Measurements from ENCODE around the gene ANGPTL7.

The ANGPTL7 gene

DNA sequence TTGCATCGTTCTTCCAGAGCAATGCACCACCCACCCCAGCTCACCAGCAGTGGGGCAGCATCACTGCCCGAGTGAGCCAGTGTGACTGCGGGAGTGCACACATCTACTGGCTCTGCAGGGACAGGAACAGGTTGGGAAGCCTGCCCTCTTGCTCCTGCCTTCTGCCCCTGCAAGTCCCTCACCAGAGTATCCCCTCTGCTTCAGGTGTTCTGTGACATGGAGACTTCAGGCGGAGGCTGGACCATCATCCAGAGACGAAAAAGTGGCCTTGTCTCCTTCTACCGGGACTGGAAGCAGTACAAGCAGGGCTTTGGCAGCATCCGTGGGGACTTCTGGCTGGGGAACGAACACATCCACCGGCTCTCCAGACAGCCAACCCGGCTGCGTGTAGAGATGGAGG is 4.2 kb downstream of the ANGPTL7 start:
- no peak overlapping the region for H3K9ac ChIP-seq (ENCODE audit: low read length)
- H3K27me3 ChIP-seq (ENCODE audit: control insufficient read depth in 1 of 2, insufficient read depth in 1 of 2, low read length in 2 of 2): no peaks in the 10 kb centered on the region
- no peaks in the 10 kb centered on the region for H3K9me3 ChIP-seq (ENCODE audit: control insufficient read depth, low read length)
- H3K4ac ChIP-seq (ENCODE audit: low read depth in 1 of 2, low read length in 2 of 2): no peak overlapping the region
- peaks cover 45 to 87% of the 10 kb centered on the region in 2 experiments for H3K36me3 ChIP-seq (ENCODE audit: control insufficient read depth in 1 of 2, insufficient read depth in 2 of 2, low read depth in 1 of 2, low read length in 2 of 2)
- H3K4me3 ChIP-seq (ENCODE audit: insufficient read depth in 1 of 2, low read depth in 1 of 2, low read length in 2 of 2): no peak overlapping the region
- H3K4me2 ChIP-seq (ENCODE audit: low read length, poor library complexity, severe bottlenecking): no peak overlapping the region
- peaks cover 4% of the 10 kb centered on the region for H3K4me1 ChIP-seq (ENCODE audit: control insufficient read depth, insufficient read depth, low read depth, low read length)
- no peak overlapping the region for H2AK5ac ChIP-seq (ENCODE audit: low read length, severe bottlenecking)
- whole genome bisulfite sequencing: 95% methylated on average over 11 of the region's 11 CpGs
- no peak overlapping the region for H2BK5ac ChIP-seq (ENCODE audit: low read depth, low read length, poor library complexity, severe bottlenecking)
- no peak overlapping the region for H2AFZ ChIP-seq (ENCODE audit: low read depth, low read length)
- H3K79me1 ChIP-seq (replicated peaks; ENCODE audit: low read length, poor library complexity, severe bottlenecking): peaks cover 28% of the 10 kb centered on the region
- H4K8ac ChIP-seq (ENCODE audit: low read length): no peak overlapping the region
- no peak overlapping the region for H3K18ac ChIP-seq (ENCODE audit: low read depth in 1 of 2, low read length in 2 of 2)
- H2BK120ac ChIP-seq (ENCODE audit: low read depth, low read length): no peak overlapping the region
- no peak overlapping the region for H2BK12ac ChIP-seq (ENCODE audit: low read length in 2 of 2)
- no peak overlapping the region for H3K27ac ChIP-seq (ENCODE audit: low read length, poor library complexity, severe bottlenecking)
- DNase-seq: no peak
- no peak overlapping the region for H3K14ac ChIP-seq (ENCODE audit: low read length in 2 of 2)
- no peak overlapping the region for H3K23ac ChIP-seq (ENCODE audit: low read length in 2 of 2)
- H2BK15ac ChIP-seq (ENCODE audit: low read depth, poor library complexity, severe bottlenecking): no peak overlapping the region
- no peak overlapping the region for H4K91ac ChIP-seq (ENCODE audit: low read length)

GRCh38 chr1:11194407-11195176 is 5.4 kb downstream of the ANGPTL7 start:
- H3K9ac ChIP-seq (ENCODE audit: low read length): no peak overlapping the region
- no peak overlapping the region for H3K18ac ChIP-seq (ENCODE audit: low read depth in 1 of 2, low read length in 2 of 2)
- H3K4ac ChIP-seq (ENCODE audit: low read depth in 1 of 2, low read length in 2 of 2): no peak overlapping the region
- H3K9me3 ChIP-seq (ENCODE audit: control insufficient read depth, low read length): no peaks in the 10 kb centered on the region
- 97% methylated on average over 12 of the region's 14 CpGs for WGBS
- H3K4me2 ChIP-seq (ENCODE audit: low read length, poor library complexity, severe bottlenecking): no peak overlapping the region
- H3K4me1 ChIP-seq (ENCODE audit: control insufficient read depth, insufficient read depth, low read depth, low read length): peaks cover 1% of the 10 kb centered on the region
- no peak overlapping the region for H3K27ac ChIP-seq (ENCODE audit: low read length, poor library complexity, severe bottlenecking)
- H2BK12ac ChIP-seq (ENCODE audit: low read length in 2 of 2): no peak overlapping the region
- no peak overlapping the region for H3K4me3 ChIP-seq (ENCODE audit: insufficient read depth in 1 of 2, low read depth in 1 of 2, low read length in 2 of 2)
- H3K14ac ChIP-seq (ENCODE audit: low read length in 2 of 2): no peak overlapping the region
- peaks cover 49 to 94% of the 10 kb centered on the region in 2 experiments for H3K36me3 ChIP-seq (ENCODE audit: control insufficient read depth in 1 of 2, insufficient read depth in 2 of 2, low read depth in 1 of 2, low read length in 2 of 2)
- no peak for DNase-seq
- no peak overlapping the region for H3K23ac ChIP-seq (ENCODE audit: low read length in 2 of 2)
- no peak overlapping the region for H2AFZ ChIP-seq (ENCODE audit: low read depth, low read length)
- H3K79me1 ChIP-seq (replicated peaks; ENCODE audit: low read length, poor library complexity, severe bottlenecking): peaks cover 19% of the 10 kb centered on the region
- no peak overlapping the region for H2BK15ac ChIP-seq (ENCODE audit: low read depth, poor library complexity, severe bottlenecking)
- H4K8ac ChIP-seq (ENCODE audit: low read length): no peak overlapping the region
- H2BK120ac ChIP-seq (ENCODE audit: low read depth, low read length): no peak overlapping the region
- no peak overlapping the region for H2AK5ac ChIP-seq (ENCODE audit: low read length, severe bottlenecking)
- no peaks in the 10 kb centered on the region for H3K27me3 ChIP-seq (ENCODE audit: control insufficient read depth in 1 of 2, insufficient read depth in 1 of 2, low read length in 2 of 2)
- H2BK5ac ChIP-seq (ENCODE audit: low read depth, low read length, poor library complexity, severe bottlenecking): no peak overlapping the region
- no peak overlapping the region for H4K91ac ChIP-seq (ENCODE audit: low read length)

DNA sequence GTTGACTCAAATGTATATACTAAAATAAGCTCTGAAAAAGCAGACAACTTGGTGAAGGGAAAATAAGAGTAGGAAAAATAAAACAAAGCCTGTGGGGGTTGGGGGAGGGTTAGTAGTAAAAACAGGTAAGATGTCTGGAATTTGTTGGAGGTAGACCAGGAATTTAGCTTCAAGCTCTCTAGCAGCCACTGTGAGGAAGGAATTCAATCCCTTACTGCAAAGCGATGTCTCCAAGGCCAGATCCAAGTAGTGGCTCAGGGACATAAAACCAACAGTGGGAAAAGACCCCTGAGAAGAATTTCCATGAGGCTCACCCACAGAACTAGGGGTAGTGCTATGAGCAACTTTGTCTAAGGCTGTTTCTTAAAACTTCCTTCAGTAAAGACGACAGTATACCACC is 7.8 kb downstream of the ANGPTL7 start:
- Histone ChIP-seq H2BK15ac (ENCODE audit: low read depth, poor library complexity, severe bottlenecking) (no peak overlapping the region), H3K9ac (ENCODE audit: low read length) (no peak overlapping the region), H3K14ac (ENCODE audit: low read length in 2 of 2) (no peak overlapping the region), H3K18ac (ENCODE audit: low read depth in 1 of 2, low read length in 2 of 2) (no peak overlapping the region), H2BK120ac (ENCODE audit: low read depth, low read length) (no peak overlapping the region), H4K8ac (ENCODE audit: low read length) (no peak overlapping the region), H3K27ac (ENCODE audit: low read length, poor library complexity, severe bottlenecking) (no peak overlapping the region), H3K4me2 (ENCODE audit: low read length, poor library complexity, severe bottlenecking) (no peak overlapping the region), H3K4me1 (ENCODE audit: control insufficient read depth, insufficient read depth, low read depth, low read length) (no peaks in the 10 kb centered on the region), H3K9me3 (ENCODE audit: control insufficient read depth, low read length) (no peaks in the 10 kb centered on the region), H3K36me3 (ENCODE audit: control insufficient read depth in 1 of 2, insufficient read depth in 2 of 2, low read depth in 1 of 2, low read length in 2 of 2) (peaks cover 45 to 79% of the 10 kb centered on the region in 2 experiments), H3K79me1 (replicated peaks; ENCODE audit: low read length, poor library complexity, severe bottlenecking) (peaks cover 14% of the 10 kb centered on the region), H3K4ac (ENCODE audit: low read depth in 1 of 2, low read length in 2 of 2) (no peak overlapping the region), H2BK12ac (ENCODE audit: low read length in 2 of 2) (no peak overlapping the region), H3K4me3 (ENCODE audit: insufficient read depth in 1 of 2, low read depth in 1 of 2, low read length in 2 of 2) (no peak overlapping the region), H2BK5ac (ENCODE audit: low read depth, low read length, poor library complexity, severe bottlenecking) (no peak overlapping the region), H4K91ac (ENCODE audit: low read length) (no peak overlapping the region), H3K27me3 (ENCODE audit: control insufficient read depth in 1 of 2, insufficient read depth in 1 of 2, low read length in 2 of 2) (no peaks in the 10 kb centered on the region), H2AK5ac (ENCODE audit: low read length, severe bottlenecking) (no peak overlapping the region), H2AFZ (ENCODE audit: low read depth, low read length) (no peak overlapping the region), H3K23ac (ENCODE audit: low read length in 2 of 2) (no peak overlapping the region)
- WGBS: 89% methylated on average over 1 of the region's 2 CpGs
- DNase-seq: no peak

- 94% methylated on average over 3 of the region's 4 CpGs for WGBS
- Histone ChIP-seq H4K8ac (ENCODE audit: low read length) (no peak overlapping the region), H3K79me1 (replicated peaks; ENCODE audit: low read length, poor library complexity, severe bottlenecking) (peaks cover 11% of the 10 kb centered on the region), H3K4ac (ENCODE audit: low read depth in 1 of 2, low read length in 2 of 2) (no peak overlapping the region), H2AK5ac (ENCODE audit: low read length, severe bottlenecking) (no peak overlapping the region), H2AFZ (ENCODE audit: low read depth, low read length) (no peak overlapping the region), H3K23ac (ENCODE audit: low read length in 2 of 2) (no peak overlapping the region), H3K4me3 (ENCODE audit: insufficient read depth in 1 of 2, low read depth in 1 of 2, low read length in 2 of 2) (no peak overlapping the region), H3K36me3 (ENCODE audit: control insufficient read depth in 1 of 2, insufficient read depth in 2 of 2, low read depth in 1 of 2, low read length in 2 of 2) (peaks cover 45 to 76% of the 10 kb centered on the region in 2 experiments), H4K91ac (ENCODE audit: low read length) (no peak overlapping the region), H2BK5ac (ENCODE audit: low read depth, low read length, poor library complexity, severe bottlenecking) (no peak overlapping the region), H2BK120ac (ENCODE audit: low read depth, low read length) (no peak overlapping the region), H2BK12ac (ENCODE audit: low read length in 2 of 2) (no peak overlapping the region), H3K9ac (ENCODE audit: low read length) (no peak overlapping the region), H3K18ac (ENCODE audit: low read depth in 1 of 2, low read length in 2 of 2) (no peak overlapping the region), H3K27me3 (ENCODE audit: control insufficient read depth in 1 of 2, insufficient read depth in 1 of 2, low read length in 2 of 2) (no peaks in the 10 kb centered on the region), H3K4me1 (ENCODE audit: control insufficient read depth, insufficient read depth, low read depth, low read length) (no peaks in the 10 kb centered on the region), H3K4me2 (ENCODE audit: low read length, poor library complexity, severe bottlenecking) (no peak overlapping the region), H2BK15ac (ENCODE audit: low read depth, poor library complexity, severe bottlenecking) (no peak overlapping the region), H3K14ac (ENCODE audit: low read length in 2 of 2) (no peak overlapping the region), H3K27ac (ENCODE audit: low read length, poor library complexity, severe bottlenecking) (no peak overlapping the region), H3K9me3 (ENCODE audit: control insufficient read depth, low read length) (no peaks in the 10 kb centered on the region)
- no peak for DNase-seq
Observed at GRCh38 chr1:11197359-11197758, 8.2 kb downstream of the ANGPTL7 start.

All from mesenchymal stem cell (in vitro differentiated cells and primary cell).